NCI-H2196 (cell line): ENCODE measurements around the gene KLHL17.

Source experiments
- DNase-seq: peaks from one replicate; lab custom pipeline; 2025; ENCODE audit not compliant: unreplicated experiment; lab: John Stamatoyannopoulos, UW

The KLHL17 gene

GRCh38 chr1:960363-961131 lies at the start of gene KLHL17:
Gene KLHL17, plus strand, starts transcription at chr1:960584. Its CDS starts 110 bp downstream, at chr1:960694.
- peak; percentile 74 for DNase-seq

GRCh38 chr1:910881-911721 lies 49.3 kb upstream of the KLHL17 start:
- peak; percentile 22 for DNase-seq

- no peak for DNase-seq
Measured at GRCh38 chr1:911875-912739, 48.3 kb upstream of the KLHL17 start.

GRCh38 chr1:912740-913301 lies 47.6 kb upstream of the KLHL17 start:
- DNase-seq, result no peak

GRCh38 chr1:913491-914130 lies 46.8 kb upstream of the KLHL17 start:
- DNase-seq, result no peak

GRCh38 chr1:914131-914890 lies 46.1 kb upstream of the KLHL17 start:
- no peak for DNase-seq

GRCh38 chr1:914891-915280 lies 45.5 kb upstream of the KLHL17 start:
- DNase-seq, result no peak

GRCh38 chr1:915295-916172 lies 44.9 kb upstream of the KLHL17 start:
- DNase-seq, result no peak

GRCh38 chr1:916173-917075 lies 44.0 kb upstream of the KLHL17 start:
- no peak for DNase-seq

- DNase-seq, result no peak
Measured at GRCh38 chr1:917076-917459, 43.3 kb upstream of the KLHL17 start.

GRCh38 chr1:917466-918091 lies 42.8 kb upstream of the KLHL17 start:
- no peak for DNase-seq

GRCh38 chr1:918353-918752 lies 42.0 kb upstream of the KLHL17 start:
- no peak for DNase-seq

GRCh38 chr1:918843-919242 lies 41.5 kb upstream of the KLHL17 start:
- DNase-seq, result no peak

- no peak for DNase-seq
Measured at GRCh38 chr1:919271-919872, 41.0 kb upstream of the KLHL17 start.

GRCh38 chr1:920010-920409 lies 40.4 kb upstream of the KLHL17 start:
- peak; percentile 75 for DNase-seq

- DNase-seq, result no peak
Measured at GRCh38 chr1:920521-920920, 39.9 kb upstream of the KLHL17 start.
